Measurements from ENCODE around the gene FRAS1.
"Not testable (repeated sequence)": the region's sequence is repeated elsewhere in the genome, so short reads cannot be mapped to it uniquely, and the experiment has no call there.

Gene FRAS1

DNA sequence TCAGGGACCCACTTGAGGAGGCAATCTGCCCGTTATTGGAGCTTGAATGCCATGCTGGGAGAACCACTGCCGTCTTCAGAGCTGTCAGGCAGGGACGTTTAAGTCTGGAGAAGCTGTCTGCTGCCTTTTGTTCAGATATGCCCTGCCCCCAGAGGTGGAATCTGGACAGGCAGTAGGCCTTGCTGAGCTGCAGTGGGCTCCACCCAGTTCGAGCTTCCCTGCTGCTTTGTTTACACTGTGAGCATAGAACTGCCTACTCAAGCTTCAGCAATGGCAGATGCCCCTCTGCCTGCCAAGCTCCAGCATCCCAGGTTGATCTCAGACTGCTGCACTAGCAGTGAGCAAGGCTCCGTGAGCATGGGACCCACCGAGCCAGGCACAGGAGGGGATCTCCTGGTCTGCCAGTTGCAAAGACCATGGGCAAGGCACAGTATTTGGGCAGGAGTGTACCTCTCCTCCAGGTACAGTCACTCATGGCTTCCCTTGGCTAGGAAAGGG lies 68.8 kb downstream of the FRAS1 start:
- DNase-seq = not testable (repeated sequence)

- DNase-seq = no peak
Observed at GRCh38 chr4:78129383-78130108, 72.4 kb downstream of the FRAS1 start.

GRCh38 chr4:78131403-78131802 lies 74.3 kb downstream of the FRAS1 start:
- DNase-seq = no peak

DNA sequence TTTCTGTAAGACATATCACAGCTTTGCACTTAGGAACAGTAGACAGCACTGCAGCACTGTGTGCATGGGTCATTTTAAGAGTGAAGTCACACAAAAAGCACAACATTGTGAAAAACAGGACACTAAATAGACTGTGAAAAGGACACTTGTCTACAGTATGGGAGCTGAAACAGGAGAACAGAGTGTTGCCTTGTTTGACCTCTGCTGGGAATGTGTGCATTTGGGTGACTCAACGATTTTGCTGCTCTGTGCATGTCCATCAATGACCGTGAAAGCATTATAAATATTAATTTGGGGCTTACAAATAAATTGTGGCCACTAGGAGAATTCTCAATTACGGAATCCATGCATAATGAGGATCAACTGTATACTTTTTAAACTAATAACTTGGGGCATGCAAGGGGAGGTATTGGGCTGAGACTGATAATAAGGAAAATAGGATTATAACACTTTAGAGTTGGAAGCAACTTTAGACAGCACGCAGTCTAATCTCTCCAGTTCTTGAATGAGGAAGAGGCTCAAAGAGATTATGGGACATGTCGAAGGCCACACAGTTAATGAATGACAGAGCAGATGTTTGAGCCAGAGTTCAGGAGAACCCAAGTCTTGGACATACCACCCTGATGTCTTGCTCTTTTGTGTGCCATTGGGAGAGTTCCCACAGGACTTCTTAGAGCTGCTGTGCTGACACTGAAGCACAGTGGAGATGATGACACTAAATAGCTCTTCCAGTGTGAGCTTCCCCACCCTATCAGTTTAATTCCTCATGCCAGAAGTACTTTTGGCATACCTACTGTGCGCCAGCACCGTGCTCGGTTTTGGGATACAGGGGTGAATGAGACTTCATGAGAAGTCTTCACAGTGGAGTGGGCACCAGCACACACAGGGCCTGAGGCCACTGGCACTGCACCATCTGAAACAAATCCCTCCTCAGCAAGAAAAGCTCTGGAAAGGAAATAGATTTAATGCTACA lies 79.3 kb downstream of the FRAS1 start:
- no peak for DNase-seq

- DNase-seq = no peak
Observed at GRCh38 chr4:78137532-78137931, 80.4 kb downstream of the FRAS1 start.

DNA sequence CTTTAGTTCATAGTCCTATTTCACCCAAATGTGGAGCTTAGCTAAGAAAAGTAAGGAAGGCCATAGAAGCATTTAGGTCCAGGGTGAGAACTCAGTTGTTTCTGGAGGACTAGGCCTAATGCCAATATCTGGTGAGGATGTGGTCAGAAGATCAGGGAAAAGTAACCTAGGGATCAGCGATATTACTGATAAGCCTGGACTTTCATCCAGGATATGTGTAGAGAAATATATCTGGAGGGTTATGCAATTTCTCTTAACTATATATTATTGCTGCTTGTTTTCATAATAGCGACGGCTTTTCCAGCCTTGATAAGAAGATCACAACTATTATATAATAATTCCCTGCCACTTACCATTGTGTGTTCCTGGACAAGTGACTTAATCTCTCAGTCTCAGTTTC lies 81.1 kb downstream of the FRAS1 start:
- DNase-seq = no peak

- no peak for DNase-seq
Observed at GRCh38 chr4:78143634-78144033, 86.5 kb downstream of the FRAS1 start.

GRCh38 chr4:78145008-78145407 lies 87.9 kb downstream of the FRAS1 start:
- DNase-seq = no peak

GRCh38 chr4:78145622-78146021 lies 88.5 kb downstream of the FRAS1 start:
- no peak for DNase-seq

- DNase-seq = no peak
Observed at GRCh38 chr4:78149751-78150542, 92.8 kb downstream of the FRAS1 start.

GRCh38 chr4:78150543-78150864 lies 93.4 kb downstream of the FRAS1 start:
- DNase-seq = no peak

- DNase-seq = no peak
Observed at GRCh38 chr4:78152795-78153194, 95.7 kb downstream of the FRAS1 start.

- DNase-seq = no peak
Observed at GRCh38 chr4:78154972-78155590, 98.0 kb downstream of the FRAS1 start.

GRCh38 chr4:78155616-78156105 lies 98.5 kb downstream of the FRAS1 start:
- no peak for DNase-seq

GRCh38 chr4:78156520-78156919 lies 99.4 kb downstream of the FRAS1 start:
- no peak for DNase-seq

GRCh38 chr4:78162342-78162741 lies 105.2 kb downstream of the FRAS1 start:
- no peak for DNase-seq

DNA sequence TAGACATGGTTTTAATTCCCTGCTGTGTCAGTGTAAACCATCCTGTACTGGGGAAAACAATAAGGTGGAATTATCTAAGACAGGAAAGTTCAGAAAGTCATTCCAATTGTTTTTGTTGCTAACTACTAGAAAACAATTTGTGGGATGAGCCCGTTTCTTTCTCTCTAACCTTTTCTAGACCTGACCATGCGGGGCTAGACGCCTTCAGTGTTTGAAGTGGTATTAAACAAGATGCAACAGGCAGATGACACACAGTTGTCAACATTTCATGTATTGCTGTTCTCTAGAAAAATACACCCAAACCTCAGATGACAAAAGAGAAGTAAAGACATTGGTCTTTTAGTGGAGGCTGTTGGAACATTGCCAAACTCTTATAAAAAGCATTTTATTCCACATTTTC lies 105.7 kb downstream of the FRAS1 start:
- no peak for DNase-seq

DNA sequence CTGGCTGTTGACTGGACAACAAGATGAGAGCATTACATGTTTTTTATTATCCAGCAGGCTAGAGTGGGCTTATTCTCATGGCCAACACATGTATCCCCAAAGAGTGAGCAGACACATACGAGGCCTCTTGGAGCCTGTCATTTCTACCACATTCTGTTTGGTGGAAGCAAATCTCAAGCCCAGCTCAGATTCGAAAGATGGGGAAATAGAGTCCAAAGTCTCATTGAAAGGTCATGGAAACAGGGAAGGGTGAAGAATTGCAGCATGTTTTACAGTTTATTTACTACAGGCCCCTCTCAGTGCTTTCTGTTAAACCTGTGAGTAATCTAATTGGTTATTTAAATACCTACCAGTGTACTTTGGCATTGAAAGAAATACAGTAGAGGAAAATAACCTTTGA lies 108.6 kb downstream of the FRAS1 start:
- DNase-seq = no peak

GRCh38 chr4:78166622-78167021 lies 109.5 kb downstream of the FRAS1 start:
- DNase-seq = peak; percentile 37

DNA sequence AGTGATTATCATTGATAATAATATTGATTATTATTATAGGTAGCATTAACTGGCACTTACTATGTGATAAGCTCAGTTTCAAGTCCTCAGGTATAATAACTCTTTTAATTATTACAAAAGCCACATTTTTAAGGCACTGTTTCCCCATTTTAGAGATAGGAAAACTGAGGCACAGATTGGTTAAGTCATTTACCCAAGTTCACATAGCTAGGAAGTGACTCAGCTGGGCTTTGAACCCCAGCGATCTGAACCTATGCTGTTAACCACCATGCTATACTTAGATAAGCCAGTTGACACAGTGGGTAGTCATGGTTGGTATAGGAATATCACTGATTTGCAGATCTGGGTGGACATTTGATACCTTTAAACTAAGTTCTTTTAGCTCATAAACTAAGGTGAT lies 110.4 kb downstream of the FRAS1 start:
- DNase-seq = no peak

GRCh38 chr4:78168029-78168428 lies 110.9 kb downstream of the FRAS1 start:
- no peak for DNase-seq

DNA sequence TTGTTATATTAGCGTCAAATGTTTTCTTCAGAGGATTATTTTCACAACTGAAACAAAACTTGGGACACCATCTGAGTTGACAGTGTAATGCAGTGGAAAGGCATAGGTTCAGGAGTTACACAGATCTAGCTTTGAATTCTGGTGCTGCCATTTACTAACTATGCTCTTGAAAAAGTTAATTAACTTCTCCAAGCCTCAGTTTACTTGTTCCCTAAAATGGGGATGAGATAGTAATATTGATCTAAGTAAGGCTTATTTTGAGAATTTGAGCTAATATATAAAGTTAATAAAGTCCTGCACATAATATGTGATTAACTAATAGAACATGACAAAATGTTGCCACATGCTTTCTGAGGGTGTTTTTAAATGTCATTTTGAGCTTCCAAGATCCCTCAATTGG lies 112.6 kb downstream of the FRAS1 start:
- no peak for DNase-seq

GRCh38 chr4:78171482-78171881 lies 114.4 kb downstream of the FRAS1 start:
- no peak for DNase-seq

Data from OCI-M1 (cell line).